ENCODE results near the gene ARL14.

GRCh38 chr3:160665784-160666526 is 11.0 kb upstream of the ARL14 start:
- TF ChIP-seq POLR2A (IDR thresholded peaks at IDR 0.05; ENCODE audit: low read depth, low read length) (no peak), POLR2AphosphoS5 (IDR thresholded peaks at IDR 0.05; ENCODE audit: low read depth, low read length) (peak; percentile 52; the same call in 1 of the 2 replicates), SPI1 (IDR thresholded peaks at IDR 0.05; ENCODE audit: low read depth, low read length) (peak; percentile 54), TAF1 (IDR thresholded peaks at IDR 0.05; ENCODE audit: low read depth, low read length) (no peak)
